NCI-H82 (cell line): Measurements from ENCODE around the gene NUP210.

Experiments used
- DNase-seq: peaks from one replicate; lab custom pipeline; 2025; lab: John Stamatoyannopoulos, UW

Gene NUP210

DNA sequence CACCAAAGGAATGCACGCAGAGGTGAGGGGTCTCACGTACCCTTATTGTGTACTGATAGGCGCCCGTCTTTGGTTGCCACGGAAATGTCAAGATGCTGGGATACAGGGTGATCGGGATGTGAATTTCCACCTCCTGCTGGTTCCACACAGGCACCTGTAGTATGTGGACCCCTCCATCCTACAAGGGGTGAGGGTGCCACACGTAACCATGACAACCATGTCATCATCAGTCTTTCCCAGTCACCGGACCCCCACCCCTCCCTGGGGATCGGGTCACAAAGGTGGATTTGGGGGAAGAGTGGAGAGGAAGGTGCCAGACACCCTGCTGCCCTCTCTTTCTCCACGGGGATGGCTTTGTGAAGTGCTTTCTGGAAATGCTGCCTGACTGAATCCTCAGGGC is 44.7 kb downstream of the NUP210 start:
- DNase-seq: no peak

DNA sequence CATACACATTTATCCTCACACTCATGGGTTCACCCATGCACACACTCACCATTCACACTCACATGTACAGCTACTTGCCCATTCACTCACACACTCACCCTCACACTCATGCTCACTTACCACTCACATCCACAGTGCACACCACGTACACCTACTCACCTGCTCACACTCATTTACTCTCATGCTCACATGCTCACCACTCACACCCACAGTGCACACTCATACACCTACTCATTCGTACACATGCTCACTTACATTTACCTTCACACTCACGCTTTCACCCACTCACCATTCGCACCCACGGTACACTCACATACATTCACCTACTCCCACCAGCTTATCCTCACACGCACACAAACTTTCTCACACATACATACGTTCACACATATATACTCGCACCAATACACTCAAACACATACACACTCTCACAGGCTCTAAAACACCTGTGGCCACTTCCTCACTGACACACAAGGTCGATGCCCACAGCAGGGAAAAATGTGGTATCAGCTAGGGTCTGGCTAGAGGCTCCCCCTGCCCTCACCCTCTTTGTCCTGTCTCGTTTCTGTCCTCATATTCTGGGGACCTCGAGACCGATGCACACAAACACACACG is 46.0 kb downstream of the NUP210 start:
- no peak for DNase-seq

DNA sequence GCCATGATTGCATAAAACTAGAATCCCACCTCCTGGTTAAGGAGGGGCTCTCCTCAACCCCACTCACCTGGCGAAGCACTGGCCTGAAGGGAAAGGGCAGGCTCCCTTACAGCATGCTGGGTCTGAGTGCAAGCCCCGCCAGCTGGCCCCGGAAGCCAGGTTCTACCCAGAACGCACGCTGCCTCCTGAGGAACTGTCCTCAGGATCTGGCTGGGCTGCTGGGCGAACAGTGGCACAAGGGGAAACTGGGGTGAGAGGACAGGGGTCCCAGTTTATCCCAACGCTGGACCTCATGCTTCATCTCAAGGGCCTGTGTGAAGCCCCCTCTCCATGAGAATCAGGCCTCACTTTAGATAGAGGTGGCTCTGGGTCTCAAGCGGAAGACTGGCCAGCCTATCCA is 47.5 kb downstream of the NUP210 start:
- no peak for DNase-seq

DNA sequence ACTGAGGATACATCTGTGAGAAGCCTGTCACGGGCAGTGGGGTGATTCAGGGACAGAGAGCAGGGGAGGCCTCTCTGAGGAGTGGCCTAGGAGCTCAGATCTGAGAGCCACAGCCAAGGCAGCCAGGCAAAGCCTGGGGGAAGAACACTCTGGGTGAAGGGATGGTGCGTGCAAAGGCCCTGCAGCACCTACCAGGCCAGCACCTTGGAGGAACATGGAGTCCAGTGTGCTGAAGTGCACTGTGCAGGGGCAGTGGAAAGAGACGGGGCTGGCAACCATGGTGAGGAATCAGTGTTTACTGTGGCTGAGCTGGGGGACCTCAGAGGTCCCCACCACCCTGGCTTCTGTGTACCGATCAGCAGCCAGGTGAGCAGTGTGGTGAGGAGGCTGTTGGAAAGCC is 48.0 kb downstream of the NUP210 start:
- DNase-seq: no peak

DNA sequence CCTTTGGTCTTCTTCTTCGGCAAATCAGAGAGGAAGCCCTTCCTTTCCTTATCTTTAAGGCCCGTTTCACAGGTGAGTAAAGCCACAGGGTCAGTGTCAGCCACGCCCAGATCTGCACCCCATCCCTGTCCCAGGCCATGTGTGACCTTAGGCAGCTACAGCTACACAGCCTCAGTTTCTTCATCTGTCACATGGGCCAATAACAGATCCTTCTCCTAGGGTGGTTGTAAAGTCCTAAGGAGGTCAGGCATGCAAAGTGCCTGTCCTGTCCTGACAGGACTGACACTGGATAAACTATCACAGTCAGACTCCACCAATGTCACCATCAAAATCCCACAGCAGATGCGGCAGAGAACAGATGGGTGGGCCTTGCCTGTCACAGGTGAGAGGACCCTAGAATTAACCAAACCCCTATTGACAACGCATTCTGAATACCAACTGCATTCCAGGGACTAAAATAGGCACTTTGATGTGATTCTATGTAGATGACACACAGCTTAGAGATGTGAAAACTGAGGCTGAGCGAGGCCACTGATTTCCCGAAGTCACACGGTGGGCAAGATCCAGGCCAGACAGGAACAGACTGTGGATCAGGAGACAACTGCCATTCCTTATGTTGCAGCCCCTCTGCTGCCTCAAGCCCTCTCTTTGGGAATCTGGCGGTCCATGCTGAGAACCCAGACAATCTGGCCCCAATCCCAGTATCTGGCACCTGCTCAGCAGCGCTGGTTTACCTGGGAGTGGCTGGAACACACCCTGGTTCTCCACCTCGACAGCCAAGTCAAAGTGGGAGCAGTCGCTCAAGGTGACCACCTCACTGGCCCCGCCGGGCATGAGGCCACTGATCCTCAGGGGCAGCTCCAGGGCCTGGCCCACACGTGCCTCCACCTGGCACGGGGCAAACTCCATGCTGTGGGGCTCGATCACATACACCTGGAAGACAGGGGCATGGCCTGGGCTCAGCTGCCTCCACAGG is 48.7 kb downstream of the NUP210 start:
- no peak for DNase-seq

DNA sequence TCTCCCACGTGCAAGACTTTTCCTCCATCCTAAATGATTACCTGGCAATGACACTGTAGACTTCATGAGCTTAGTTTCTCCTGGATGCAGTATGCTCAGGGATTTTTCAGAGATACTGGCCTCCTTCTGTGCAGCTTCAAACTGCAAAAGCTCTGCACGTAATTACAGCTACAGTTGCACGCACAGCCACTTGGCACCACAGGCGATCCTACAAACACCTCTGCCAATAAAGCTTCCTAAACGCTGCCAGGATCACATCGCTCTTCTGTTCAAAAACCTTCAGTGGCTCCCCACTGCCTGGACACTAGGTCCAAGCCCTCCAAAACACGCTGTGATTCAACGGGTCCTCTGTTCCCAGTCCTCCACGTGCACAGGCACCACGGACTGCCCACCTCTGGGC is 49.5 kb downstream of the NUP210 start:
- DNase-seq: no peak

DNA sequence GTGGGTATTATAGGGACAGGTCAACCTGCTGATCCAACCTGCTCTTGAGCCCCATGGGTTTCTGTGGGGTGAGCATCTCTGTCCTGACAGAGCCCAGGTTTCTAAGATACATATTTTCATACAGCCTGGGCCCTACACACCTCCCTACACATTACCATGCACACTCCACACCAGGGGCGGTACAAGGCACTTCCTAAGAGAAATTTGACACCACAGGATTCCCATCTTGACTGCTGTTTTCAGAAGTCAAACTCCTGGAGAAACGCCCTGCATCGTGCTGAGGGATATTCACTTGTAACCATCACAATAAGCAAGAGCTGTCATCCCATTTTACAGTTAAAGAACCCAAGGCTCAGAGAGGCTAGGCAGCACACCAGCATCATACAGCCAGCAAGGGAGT is 50.1 kb downstream of the NUP210 start:
- DNase-seq: no peak

DNA sequence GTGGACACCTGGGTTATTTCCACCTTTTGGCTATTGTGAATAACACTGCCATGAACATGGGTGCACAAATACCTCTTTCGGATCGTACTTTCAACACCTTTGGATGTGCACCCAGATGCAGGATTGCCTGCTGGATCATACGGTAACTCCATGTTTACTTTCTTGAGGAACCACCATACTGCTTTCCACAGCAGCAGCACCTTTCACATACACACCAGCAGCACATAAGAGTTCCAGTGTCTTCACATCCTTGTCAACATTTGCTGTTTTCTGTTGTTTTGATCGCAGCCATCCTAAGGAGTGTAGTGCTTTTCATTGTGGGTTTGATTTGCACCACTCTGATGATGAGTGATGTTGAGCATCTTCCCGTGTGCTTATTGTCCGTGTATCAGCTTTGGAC is 51.3 kb downstream of the NUP210 start:
- DNase-seq: no peak

DNA sequence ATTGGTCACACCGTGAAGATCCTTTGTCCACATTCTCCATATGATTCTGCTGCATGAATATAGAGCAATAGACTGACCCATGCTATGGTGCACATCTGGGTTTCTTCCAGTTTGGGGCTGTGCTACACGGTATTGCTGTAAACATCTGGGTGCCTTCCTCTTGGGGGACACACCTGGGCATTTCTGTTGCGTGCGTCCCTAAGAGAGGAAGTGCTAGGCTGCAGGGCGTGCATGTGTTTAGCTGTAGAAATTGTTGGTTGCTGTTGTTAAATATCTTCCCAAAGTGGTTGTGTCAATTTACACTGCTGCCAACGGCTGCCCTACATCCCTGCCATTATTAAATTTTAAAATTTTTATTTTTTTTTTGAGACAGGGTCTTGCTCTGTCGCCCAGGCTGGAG is 52.4 kb downstream of the NUP210 start:
- no peak for DNase-seq

DNA sequence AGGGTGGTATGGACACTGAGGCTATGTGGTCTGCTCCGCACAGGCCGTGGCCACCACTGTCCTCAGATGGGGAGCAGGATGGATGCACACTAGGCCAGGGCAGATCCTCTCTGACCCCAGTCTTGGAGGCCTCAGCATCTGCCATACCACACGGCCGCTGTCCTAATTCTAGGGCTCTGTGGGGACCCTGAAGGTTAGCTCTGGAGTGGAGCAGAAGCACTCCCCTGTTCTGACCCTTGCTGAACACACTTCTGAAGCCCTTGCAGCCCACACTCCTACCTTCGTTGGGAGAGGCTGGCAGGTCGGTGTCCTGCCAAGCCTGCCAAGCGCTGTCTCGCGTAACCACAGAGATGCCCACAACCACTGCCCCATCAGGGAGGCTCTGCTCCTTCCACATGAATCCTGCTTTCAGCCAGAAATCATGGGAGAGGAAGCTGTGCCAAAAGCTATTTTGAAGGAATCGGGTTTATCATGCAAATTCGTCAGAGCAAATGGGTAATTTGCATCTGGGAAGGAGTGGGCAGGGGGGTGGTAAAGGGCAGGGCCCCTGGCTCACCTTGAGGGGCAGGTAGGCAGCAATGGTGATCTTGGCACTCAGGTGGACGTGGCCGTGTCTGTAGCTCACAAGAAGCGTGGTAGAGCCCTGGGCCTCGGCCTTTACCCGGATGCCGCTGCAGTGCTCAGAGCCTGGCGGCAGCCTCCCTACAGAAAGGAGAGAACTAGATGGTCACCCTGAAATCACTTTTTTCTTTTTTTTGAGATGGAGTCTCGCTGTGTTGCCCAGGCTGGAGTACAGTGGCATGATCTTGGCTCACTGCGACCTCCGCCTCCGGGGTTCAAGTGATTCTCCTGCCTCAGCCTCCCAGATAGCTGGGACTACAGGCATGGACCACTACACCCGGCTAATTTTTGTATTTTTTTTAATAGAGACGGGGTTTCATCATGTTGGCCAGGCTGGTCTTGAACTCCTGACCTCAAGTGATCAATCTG is 54.4 kb downstream of the NUP210 start:
- DNase-seq: no peak

DNA sequence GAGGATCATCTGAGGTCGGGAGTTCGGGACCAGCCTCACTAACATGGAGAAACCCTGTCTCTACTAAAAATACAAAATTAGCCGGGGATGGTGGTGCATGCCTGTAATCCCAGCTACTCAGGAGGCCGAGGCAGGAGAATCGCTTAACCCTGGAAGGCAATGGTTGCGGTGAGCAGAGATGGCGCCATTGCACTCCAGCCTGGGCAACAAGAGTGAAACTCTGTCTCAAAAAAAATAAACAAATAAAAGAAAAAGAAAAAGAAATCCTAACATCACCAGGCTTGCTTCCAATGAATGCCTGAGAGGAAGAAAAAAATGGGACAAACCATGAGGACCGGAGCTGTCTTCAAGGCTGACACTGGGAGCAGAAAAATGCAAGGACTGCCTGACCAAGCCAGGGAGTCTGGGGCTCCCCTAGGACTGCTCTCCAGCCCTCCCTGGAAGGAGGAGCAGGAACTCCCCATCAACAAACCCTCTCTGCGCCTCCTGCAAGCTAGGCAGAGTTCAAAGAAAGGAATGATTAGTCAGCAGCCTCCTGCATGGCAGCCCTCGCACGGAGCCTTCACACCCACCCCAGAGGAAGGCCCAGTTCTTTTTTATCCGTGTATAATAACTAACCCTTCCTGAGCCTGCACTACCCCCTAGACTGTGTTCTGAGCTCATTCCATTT is 55.4 kb downstream of the NUP210 start:
- DNase-seq: no peak

DNA sequence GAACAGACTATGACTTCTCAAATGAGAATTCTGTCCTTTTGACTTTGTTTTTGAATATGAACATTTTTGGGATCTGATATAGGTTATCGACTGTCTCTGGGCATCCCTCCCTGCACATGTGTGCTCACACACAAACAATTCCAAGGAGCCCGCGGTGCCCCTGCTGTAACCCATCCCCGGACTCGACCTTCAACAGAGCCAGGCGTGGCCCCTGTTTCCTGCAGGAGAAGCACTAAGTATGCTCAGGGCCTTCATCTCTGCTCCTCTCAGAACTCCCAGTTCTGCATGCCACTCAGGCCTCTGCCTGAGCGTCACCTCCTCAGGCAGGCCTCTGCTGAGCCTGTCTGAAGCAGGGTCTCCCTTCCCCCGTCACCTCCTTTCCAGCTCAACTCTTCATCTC is 57.6 kb downstream of the NUP210 start:
- no peak for DNase-seq

DNA sequence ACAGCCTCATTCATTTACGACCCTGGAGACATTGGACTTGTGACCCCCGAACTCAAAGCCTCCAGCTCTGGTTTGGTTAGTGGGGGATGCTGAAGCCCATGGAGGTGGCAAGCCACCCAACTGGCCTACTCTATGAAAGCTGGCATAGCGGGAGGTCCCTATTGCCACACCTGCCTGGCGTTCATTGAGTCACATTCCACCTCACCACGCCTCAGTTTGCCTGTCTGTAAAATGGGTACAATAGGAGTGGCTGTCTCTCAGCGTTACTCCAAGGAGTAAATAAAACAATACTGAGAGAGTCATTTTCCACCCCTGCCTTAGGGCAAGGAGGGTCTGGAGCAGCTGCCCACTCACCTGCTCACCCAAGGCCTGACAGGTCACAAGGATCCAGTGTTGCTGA is 60.2 kb downstream of the NUP210 start:
- DNase-seq: no peak

DNA sequence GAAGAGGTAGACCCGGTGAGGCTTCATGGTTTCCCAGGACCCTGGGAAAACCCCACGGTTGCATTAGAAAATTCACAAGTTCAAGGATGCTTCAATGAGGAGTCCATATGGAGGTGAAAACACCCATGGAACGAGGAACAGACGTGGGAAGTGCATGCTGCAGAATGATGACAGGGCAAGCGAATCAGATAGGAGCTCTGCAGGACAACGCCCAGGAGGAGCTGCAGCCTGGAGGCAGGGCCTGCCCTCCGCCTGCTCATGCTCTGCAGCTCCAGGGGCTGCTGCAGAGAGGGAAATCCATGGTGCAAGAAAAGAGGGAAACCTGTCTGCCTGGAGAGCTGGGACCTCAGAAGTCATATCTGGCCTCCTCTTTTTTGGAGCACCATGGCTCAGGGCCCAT is 61.5 kb downstream of the NUP210 start:
- DNase-seq: no peak

DNA sequence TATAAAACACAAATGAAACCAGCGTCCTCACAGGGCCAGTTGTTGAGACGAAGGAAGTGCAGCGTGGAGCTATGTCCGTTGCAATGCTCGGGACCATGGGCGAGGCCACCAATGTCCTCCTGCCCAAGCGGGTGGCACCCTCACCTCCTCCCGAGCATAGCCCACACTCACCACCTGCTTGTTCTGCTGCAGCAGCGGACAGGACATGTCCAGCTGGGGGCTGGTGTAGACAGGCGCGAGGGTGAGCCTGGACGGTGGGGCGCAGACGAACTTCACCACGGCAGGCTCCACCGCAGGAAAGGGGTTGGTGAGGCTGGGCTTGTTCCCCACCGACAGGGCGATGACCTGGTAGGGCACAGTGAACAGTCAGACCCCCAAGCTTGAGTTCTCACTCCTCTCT is 62.1 kb downstream of the NUP210 start:
- no peak for DNase-seq

DNA sequence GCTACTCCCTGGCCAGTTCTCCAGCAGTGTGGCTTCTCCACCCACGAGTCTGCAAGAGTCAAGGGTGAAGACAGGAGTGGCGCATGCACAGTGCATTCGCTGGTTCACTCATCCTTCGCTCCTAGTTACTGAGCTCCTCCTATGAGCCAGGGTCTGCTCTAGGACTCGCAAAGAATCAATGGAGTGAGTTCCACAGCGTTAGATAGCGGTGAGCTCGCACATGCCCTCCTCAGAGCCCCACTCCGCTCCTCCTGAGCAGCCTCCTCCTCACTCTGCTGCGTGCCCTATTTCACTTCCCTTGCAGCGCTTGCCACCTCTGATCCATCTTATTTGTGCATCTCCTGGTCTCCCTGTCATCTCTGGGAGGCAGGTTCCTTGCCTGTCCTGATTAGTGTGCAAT is 63.0 kb downstream of the NUP210 start:
- no peak for DNase-seq

DNA sequence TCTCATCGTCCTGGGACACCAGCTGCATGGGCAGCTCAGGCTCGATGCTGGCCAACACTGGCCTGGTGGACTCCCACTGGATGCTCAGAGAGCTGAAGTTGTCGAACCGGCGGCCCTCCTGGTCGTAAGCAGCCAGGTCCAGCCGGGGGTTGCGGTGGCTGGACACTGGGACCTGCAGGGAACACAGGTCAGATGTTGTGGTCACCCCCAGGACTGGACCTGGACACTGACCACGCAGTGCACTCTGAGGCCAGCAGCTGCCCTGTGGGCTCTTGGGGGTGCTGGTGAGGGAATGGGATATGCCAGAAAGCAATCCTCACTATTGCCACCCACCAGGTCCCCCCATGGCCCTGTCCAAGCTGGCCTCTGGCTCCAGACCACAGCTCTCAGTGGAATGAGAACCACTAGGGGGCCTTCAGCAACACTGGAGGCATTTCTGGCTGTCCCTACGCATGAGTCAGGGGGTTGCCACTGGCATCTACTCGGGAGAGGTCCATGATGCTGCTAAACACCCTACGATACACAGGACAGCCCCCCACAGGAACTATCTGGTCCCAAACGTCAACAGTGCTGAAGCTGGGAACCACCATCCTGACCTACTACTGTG is 66.1 kb downstream of the NUP210 start:
- DNase-seq: no peak

DNA sequence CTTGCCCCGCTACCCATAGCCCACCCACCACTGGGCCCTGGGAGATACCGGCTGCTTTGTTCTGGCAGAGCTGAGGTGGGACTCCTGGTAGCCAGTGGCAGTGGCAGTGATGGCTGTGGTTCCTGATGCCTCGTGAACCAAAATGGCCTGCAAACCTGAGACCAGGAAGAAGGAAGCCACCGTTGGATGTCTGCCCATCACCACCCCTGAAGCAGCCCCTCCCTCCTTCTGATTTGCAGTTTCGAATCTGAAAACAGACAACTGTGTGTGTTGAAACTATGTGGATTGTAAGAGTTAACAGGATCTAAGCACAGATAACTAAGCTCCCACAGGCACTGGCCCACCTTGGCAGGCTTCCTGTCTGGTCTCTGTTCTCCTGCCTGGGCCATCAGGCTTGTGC is 66.6 kb downstream of the NUP210 start:
- DNase-seq: no peak

DNA sequence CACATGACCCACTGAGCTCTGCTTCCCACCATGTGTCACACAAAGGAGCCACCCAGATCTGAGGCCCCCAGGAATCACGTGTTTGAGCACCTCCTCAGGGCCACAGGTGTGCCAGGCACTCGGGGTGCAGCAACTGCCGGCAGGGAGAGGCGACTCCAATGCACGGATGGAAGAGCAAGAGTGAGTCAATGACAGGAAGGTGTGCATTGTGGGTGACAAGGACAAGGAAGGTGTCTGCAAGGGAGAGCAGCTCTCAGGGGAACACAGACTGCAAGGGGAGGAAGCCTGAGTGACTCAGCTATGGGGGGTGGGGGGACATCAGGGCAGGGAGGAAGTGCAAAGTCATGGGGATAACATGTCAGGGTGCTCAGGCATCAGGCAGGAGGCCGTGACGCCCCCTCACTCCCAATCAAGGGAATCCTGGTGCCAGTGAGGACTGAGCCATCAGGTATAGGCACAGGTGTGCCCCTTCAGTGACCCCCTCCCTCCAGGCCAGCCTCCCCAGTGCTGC is 67.4 kb downstream of the NUP210 start:
- DNase-seq: no peak

DNA sequence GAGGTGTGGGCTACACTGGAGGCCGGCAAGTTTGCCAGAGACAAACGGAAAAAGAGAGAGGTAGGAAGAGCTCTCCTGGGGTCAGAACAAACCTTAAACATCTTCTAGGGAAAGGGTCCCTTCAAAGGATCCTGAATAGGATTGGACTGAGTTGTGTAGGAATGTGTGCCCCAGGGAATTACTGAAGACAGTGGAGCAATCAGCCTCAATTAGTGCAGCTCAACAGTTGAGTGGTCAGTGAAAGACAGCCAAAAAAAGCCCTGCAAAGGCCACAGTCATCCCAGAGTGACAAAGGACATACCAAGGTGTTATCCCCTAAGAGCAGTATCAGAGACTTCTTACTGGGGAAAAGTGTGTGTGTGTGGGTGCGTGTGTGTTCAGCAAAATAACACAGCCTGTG is 70.3 kb downstream of the NUP210 start:
- no peak for DNase-seq
